GM12878 (cell line): ENCODE results near the gene DLD.

Experiments
- EGR1 ChIP-seq, 2 experiments: IDR thresholded peaks; 1 replicate in 1 of 2; 2 replicates in 1 of 2; pipeline ENCODE4 v1.6.1; 2011 to 2012; ENCODE audit warnings: low read depth in 2 of 2, low read length in 2 of 2, borderline replicate concordance in 1 of 2, mild to moderate bottlenecking in 1 of 2, moderate library complexity in 1 of 2
- EZH2 ChIP-seq: IDR thresholded peaks from 2 replicates; pipeline ENCODE4 v1.6.1; 2012; ENCODE audit warnings: low read depth, mild to moderate bottlenecking, control low read depth, inconsistent platforms, low read length, borderline replicate concordance; ENCODE audit not compliant: control insufficient read depth
- POLR2A ChIP-seq: IDR thresholded peaks from 2 replicates; pipeline ENCODE4 v1.6.1; 2011; ENCODE audit warnings: low read depth, mild to moderate bottlenecking, low read length
- SIX5 ChIP-seq: IDR thresholded peaks from 2 replicates; pipeline ENCODE4 v1.6.1; 2011; ENCODE audit warnings: mild to moderate bottlenecking, low read depth, low read length, moderate library complexity; ENCODE audit not compliant: severe bottlenecking
- TF ChIP-seq, protein P1 (sequence below), 3 experiments: IDR thresholded peaks in 2 of 3; conservative IDR thresholded peaks in 1 of 3; 2 replicates each; pipeline ENCODE4 v1.5.1; 2011; ENCODE audit warnings: low read depth in 3 of 3, low read length in 3 of 3, mild to moderate bottlenecking in 3 of 3, control low read depth in 2 of 3, moderate library complexity in 2 of 3, inconsistent platforms in 1 of 3, mixed read lengths in 1 of 3; ENCODE audit not compliant: control insufficient read depth in 2 of 3, insufficient read depth in 1 of 3; ENCODE audit errors: extremely low read depth in 1 of 3

DNA sequence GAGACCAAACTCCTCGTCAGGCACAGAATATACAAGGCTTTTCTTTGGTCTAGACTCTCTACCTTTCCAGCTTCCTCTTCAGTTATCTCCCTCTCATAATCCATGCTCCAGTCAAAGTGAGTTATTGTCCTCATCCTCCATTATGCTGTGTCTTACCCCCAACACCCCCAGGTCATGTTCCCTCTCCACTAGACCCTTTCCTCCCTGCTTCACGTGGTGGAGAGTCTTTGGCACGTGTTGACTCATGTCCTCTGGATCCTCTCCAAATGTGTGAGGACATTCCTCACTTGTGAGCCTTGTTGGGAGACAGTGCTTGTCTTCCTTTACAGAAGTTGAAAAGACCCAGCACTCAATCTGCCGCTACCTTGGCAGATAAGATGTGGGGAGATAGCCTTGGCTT lies 36.0 kb upstream of the DLD start:
- TF ChIP-seq POLR2A (no peak), EZH2 (no peak), EGR1 (IDR thresholded peaks at IDR 0.05; ENCODE audit: borderline replicate concordance in 1 of 2, low read depth in 2 of 2, low read length in 2 of 2) (no peak), SIX5 (no peak)
- TF ChIP-seq, protein P1, sequence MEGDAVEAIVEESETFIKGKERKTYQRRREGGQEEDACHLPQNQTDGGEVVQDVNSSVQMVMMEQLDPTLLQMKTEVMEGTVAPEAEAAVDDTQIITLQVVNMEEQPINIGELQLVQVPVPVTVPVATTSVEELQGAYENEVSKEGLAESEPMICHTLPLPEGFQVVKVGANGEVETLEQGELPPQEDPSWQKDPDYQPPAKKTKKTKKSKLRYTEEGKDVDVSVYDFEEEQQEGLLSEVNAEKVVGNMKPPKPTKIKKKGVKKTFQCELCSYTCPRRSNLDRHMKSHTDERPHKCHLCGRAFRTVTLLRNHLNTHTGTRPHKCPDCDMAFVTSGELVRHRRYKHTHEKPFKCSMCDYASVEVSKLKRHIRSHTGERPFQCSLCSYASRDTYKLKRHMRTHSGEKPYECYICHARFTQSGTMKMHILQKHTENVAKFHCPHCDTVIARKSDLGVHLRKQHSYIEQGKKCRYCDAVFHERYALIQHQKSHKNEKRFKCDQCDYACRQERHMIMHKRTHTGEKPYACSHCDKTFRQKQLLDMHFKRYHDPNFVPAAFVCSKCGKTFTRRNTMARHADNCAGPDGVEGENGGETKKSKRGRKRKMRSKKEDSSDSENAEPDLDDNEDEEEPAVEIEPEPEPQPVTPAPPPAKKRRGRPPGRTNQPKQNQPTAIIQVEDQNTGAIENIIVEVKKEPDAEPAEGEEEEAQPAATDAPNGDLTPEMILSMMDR (IDR thresholded peaks at IDR 0.05 in 2 of 3, conservative IDR thresholded peaks at IDR 0.05 in 1 of 3; ENCODE audit: control insufficient read depth in 2 of 3, extremely low read depth in 1 of 3, insufficient read depth in 1 of 3, low read depth in 3 of 3, low read length in 3 of 3) = no peak
